PC-9 (cell line): Measurements from ENCODE around the gene GNAI1. TPM values are rescaled to one million over a fixed set of nuclear protein-coding genes. Genes with fewer than 3 reads are reported as not detected.

Experiments
- BruUV-seq: library from RNA; stranded (reverse); fragments of 400-500 nt; replicated peaks from 2 replicates; lab custom pipeline; 2021; lab: Mats Ljungman, UMichigan
- CTCF ChIA-PET: fragments of 300-600 bp; sonication (Branson Sonifier 250); formaldehyde crosslinking; loops from one replicate; lab custom pipeline; 2022; ENCODE audit warnings: antibody characterized with exemption; lab: Charles Lee
- POLR2A ChIA-PET: fragments of 300-600 bp; sonication (Branson Sonifier 250); formaldehyde crosslinking; loops from one replicate; lab custom pipeline; 2022; ENCODE audit warnings: antibody characterized with exemption; ENCODE audit not compliant: unreplicated experiment; lab: Charles Lee
- DNase-seq, 2 experiments: peaks; one replicate each; pipeline versions ENCODE4 v3.0.0 to v3.0.0-alpha.2; 2015 to 2022; ENCODE audit warnings: mixed read lengths in 1 of 2
- H2AFZ ChIP-seq: fragments of 200-600 bp; sonication (generic); 2 replicates; pipeline ENCODE4 v1.8.1; 2017; ENCODE audit warnings: antibody characterized with exemption
- H3F3A ChIP-seq: fragments of 200-600 bp; sonication (generic); 2 replicates; pipeline ENCODE4 v1.8.1; 2017; ENCODE audit warnings: antibody characterized with exemption, mild to moderate bottlenecking, low read depth; ENCODE audit not compliant: insufficient read depth
- H3K27ac ChIP-seq: fragments of 200-600 bp; sonication (generic); 2 replicates; pipeline ENCODE4 v1.6.1; 2016; ENCODE audit warnings: mixed run types
- H3K27me3 ChIP-seq: fragments of 200-600 bp; sonication (generic); 2 replicates; pipeline ENCODE4 v1.6.1; 2016; ENCODE audit warnings: low read depth, mixed run types; ENCODE audit not compliant: insufficient read depth
- H3K36me3 ChIP-seq: fragments of 200-600 bp; sonication (generic); 2 replicates; pipeline ENCODE4 v1.6.1; 2016; ENCODE audit warnings: low read depth, mixed run types
- H3K4me1 ChIP-seq: fragments of 200-600 bp; sonication (generic); replicated peaks from 2 replicates; pipeline ENCODE4 v1.6.1; 2016; ENCODE audit warnings: mixed run types; ENCODE audit not compliant: insufficient read depth
- H3K4me2 ChIP-seq: fragments of 200-600 bp; sonication (generic); 2 replicates; pipeline ENCODE4 v1.6.1; 2017; ENCODE audit warnings: mixed run types
- H3K4me3 ChIP-seq: fragments of 200-600 bp; sonication (generic); 2 replicates; pipeline ENCODE4 v1.6.1; 2016; ENCODE audit warnings: mixed run types
- H3K79me2 ChIP-seq: fragments of 200-600 bp; sonication (generic); 2 replicates; pipeline ENCODE4 v1.6.1; 2017; ENCODE audit warnings: low read depth, mixed run types
- H3K9me2 ChIP-seq: fragments of 200-600 bp; sonication (generic); 2 replicates; pipeline ENCODE4 v1.8.1; 2017; ENCODE audit warnings: mild to moderate bottlenecking; ENCODE audit not compliant: insufficient read depth
- H3K9me3 ChIP-seq: fragments of 200-600 bp; sonication (generic); 2 replicates; pipeline ENCODE4 v1.8.1; 2016; ENCODE audit warnings: low read depth; ENCODE audit not compliant: insufficient read depth
- H4K20me1 ChIP-seq: fragments of 200-600 bp; sonication (generic); 2 replicates; pipeline ENCODE4 v1.8.1; 2017; ENCODE audit not compliant: insufficient read depth
- EZH2 ChIP-seq: fragments of 200-600 bp; sonication (generic); IDR thresholded peaks from 2 replicates; pipeline ENCODE4 v1.8.0; 2017; ENCODE audit warnings: antibody characterized with exemption, low read depth
- intact Hi-C: fragments of 100-400 bp; cut with micrococcal nuclease; formaldehyde crosslinking; loops from one replicate; pipeline ENCODE4 v1.10.0; 2022; ENCODE audit not compliant: unreplicated experiment
- total RNA-seq: library from RNA; stranded (reverse); gene quantifications from 2 replicates; pipeline ENCODE4 v1.2.3, GENCODE V29; 2021
- TF ChIP-seq, protein P1 (sequence below): fragments of 200-600 bp; sonication (generic); conservative IDR thresholded peaks from 2 replicates; pipeline ENCODE4 v1.6.1; 2017; ENCODE audit warnings: mixed run types, antibody characterized with exemption, mild to moderate bottlenecking, moderate library complexity

The GNAI1 gene
- total RNA-seq, 1 experiment from 2014 or later: 16.8 TPM

DNA sequence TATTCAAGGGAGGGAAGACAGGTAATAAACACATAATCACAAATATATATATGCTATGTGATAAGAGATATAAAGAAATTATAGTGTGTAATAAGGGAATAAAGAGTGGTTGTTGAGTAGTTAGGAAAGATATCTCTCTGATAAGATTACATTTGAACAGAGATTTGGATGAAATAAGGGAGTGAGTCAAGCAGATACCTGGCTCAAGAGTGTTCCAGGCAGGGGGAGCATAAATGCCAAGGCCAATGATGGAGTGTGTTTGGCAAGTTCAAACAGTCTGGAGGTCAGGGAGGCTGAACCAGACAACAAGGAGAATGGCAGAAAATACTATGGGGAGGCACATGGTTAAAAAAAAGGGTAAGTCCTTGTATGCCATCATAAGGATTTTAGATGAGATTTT, 4.8 kb upstream of the GNAI1 start:
- H3K4me2 ChIP-seq: no peak overlapping the region
- ChIA-PET POLR2A (no interaction called here), CTCF (no interaction called here)
- H3F3A ChIP-seq: peaks cover 11% of the 10 kb centered on the region; the same call in 1 of the 2 replicates
- H3K4me3 ChIP-seq: no peak overlapping the region
- H4K20me1 ChIP-seq: no peaks in the 10 kb centered on the region
- H3K9me2 ChIP-seq: no peaks in the 10 kb centered on the region
- DNase-seq: no peak
- no peaks in the 10 kb centered on the region for H3K36me3 ChIP-seq
- intact Hi-C loops: loop anchor here (5.0 to 10.0 kb wide), 7 partner anchors 37 to 1155 kb away; no protein-coding TSS in a partner anchor
- H3K79me2 ChIP-seq: no peaks in the 10 kb centered on the region
- no peaks in the 10 kb centered on the region for H3K4me1 ChIP-seq
- no peak overlapping the region for H3K27ac ChIP-seq
- BruUV-seq: no TSS peak
- H3K9me3 ChIP-seq: no peaks in the 10 kb centered on the region
- TF ChIP-seq EZH2: no peak
- TF ChIP-seq, protein P1, sequence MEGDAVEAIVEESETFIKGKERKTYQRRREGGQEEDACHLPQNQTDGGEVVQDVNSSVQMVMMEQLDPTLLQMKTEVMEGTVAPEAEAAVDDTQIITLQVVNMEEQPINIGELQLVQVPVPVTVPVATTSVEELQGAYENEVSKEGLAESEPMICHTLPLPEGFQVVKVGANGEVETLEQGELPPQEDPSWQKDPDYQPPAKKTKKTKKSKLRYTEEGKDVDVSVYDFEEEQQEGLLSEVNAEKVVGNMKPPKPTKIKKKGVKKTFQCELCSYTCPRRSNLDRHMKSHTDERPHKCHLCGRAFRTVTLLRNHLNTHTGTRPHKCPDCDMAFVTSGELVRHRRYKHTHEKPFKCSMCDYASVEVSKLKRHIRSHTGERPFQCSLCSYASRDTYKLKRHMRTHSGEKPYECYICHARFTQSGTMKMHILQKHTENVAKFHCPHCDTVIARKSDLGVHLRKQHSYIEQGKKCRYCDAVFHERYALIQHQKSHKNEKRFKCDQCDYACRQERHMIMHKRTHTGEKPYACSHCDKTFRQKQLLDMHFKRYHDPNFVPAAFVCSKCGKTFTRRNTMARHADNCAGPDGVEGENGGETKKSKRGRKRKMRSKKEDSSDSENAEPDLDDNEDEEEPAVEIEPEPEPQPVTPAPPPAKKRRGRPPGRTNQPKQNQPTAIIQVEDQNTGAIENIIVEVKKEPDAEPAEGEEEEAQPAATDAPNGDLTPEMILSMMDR: no peak
- no peak overlapping the region for H2AFZ ChIP-seq
- H3K27me3 ChIP-seq: no peaks in the 10 kb centered on the region

DNA sequence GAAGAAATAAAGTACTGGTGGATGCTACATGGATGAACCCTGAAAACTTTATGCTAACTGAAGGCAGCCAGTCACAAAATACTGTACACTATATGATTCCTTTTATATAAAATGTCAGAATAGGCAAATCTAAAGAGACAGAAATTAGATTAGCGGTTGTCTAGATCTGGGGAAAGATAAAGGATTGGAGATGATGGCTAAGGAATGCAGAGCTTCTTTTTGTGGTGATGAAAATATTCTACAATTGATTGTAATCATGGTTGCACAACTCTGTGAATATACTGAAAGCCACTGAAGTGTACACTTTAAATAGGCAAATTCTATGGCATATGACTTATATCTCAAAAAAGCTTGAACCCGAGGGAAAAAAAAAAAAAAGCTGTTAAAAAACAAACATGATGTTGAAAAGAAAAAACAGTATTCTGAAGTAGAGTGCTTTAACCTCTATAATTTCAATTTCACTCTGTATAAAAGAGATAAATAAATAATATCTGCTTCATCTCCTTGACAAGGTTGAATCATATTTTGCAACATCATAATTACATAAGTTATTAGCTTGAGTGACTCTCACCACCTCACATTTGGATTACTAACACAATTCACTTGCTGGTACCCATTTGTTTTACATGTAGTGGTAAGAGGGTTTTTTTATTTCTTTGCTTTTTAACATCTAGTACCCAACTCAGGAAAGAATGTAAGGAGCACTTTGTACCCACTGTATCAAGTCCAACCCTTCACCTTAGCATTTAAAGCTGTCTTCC, 2.8 kb upstream of the GNAI1 start:
- Histone ChIP-seq H3K4me2 (no peak overlapping the region), H3K79me2 (peaks cover 13% of the 10 kb centered on the region), H3K27me3 (no peaks in the 10 kb centered on the region), H3K36me3 (no peaks in the 10 kb centered on the region), H2AFZ (no peak overlapping the region), H3F3A (peaks cover 15% of the 10 kb centered on the region; the same call in 1 of the 2 replicates), H4K20me1 (no peaks in the 10 kb centered on the region), H3K4me3 (no peak overlapping the region), H3K4me1 (peaks cover 8% of the 10 kb centered on the region), H3K9me3 (no peaks in the 10 kb centered on the region), H3K9me2 (no peaks in the 10 kb centered on the region), H3K27ac (no peak overlapping the region)
- no TSS peak for BruUV-seq
- ChIA-PET POLR2A (interaction anchor here (0.7 kb wide), 1 partner anchor 32 kb away, joined by 17 read pairs; no protein-coding TSS in a partner anchor), CTCF (no interaction called here)
- no peak for TF ChIP-seq EZH2
- TF ChIP-seq, protein P1: no peak
- intact Hi-C loops: loop anchor here (5.0 to 10.0 kb wide), 7 partner anchors 40 to 1153 kb away; no protein-coding TSS in a partner anchor
- no peak for DNase-seq

DNA sequence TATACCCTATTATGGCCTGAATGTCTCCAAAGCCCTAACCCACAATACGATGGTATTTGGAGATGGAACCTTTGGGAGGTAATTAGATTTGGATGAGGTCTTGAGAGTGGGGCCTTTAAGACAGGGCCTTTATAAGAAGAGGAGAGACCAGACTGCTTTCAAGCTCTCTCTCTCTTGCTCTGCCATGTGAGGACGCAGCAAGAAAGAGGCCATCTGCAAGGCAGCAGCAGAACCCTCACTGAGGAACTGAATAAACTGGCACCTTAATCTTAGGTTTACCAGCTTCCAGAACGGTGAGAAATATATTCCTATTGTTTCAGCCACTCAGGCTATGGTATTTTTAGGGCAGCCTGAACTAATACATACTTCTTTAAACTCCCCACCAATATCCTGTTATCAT, 2.0 kb upstream of the GNAI1 start:
- no peaks in the 10 kb centered on the region for H3K36me3 ChIP-seq
- no peak overlapping the region for H3K4me3 ChIP-seq
- no peak for DNase-seq
- H4K20me1 ChIP-seq: no peaks in the 10 kb centered on the region
- no peak overlapping the region for H3K27ac ChIP-seq
- H3F3A ChIP-seq: peaks cover 15% of the 10 kb centered on the region; the same call in 1 of the 2 replicates
- intact Hi-C loops: loop anchor here (5.0 to 10.0 kb wide), 7 partner anchors 40 to 1152 kb away; no protein-coding TSS in a partner anchor
- no peak for TF ChIP-seq EZH2
- TF ChIP-seq, protein P1: no peak
- no peak overlapping the region for H3K4me2 ChIP-seq
- H3K79me2 ChIP-seq: peaks cover 19% of the 10 kb centered on the region
- ChIA-PET CTCF (no interaction called here), POLR2A (no interaction called here)
- H2AFZ ChIP-seq: no peak overlapping the region
- H3K9me2 ChIP-seq: no peaks in the 10 kb centered on the region
- H3K9me3 ChIP-seq: no peaks in the 10 kb centered on the region
- BruUV-seq: no TSS peak
- H3K4me1 ChIP-seq: peaks cover 13% of the 10 kb centered on the region
- H3K27me3 ChIP-seq: no peaks in the 10 kb centered on the region
